Astrocyte of the cerebellum (primary cell): ENCODE results near the gene TLN1.

Source experiments
- DNase-seq: peaks from one replicate; pipeline ENCODE4 v3.0.0-alpha.2; 2011; ENCODE audit warnings: low read depth
- H3K4me3 ChIP-seq: 2 replicates; pipeline ENCODE4 v1.5.1; 2011; ENCODE audit warnings: mild to moderate bottlenecking, low read depth, low read length, moderate library complexity
- CTCF ChIP-seq: IDR thresholded peaks from 2 replicates; pipeline ENCODE4 v1.5.1; 2012; ENCODE audit warnings: low read length, low read depth, moderate library complexity, mild to moderate bottlenecking; ENCODE audit errors: missing control alignments
- in situ Hi-C: cut with HindIII; loops from 2 replicates; pipeline ENCODE4 v1.10.0; 2017; ENCODE audit warnings: low sequenced_read_pairs

Gene TLN1

GRCh38 chr9:35687306-35687705 lies 44.7 kb downstream of the TLN1 start:
- DNase-seq = no peak
- H3K4me3 ChIP-seq = peak overlapping the region; percentile 85
- in situ Hi-C loops = no loop called here
- no peak for TF ChIP-seq CTCF

- DNase-seq = no peak
- TF ChIP-seq CTCF = no peak
Measured at GRCh38 chr9:35686222-35687203, 45.5 kb downstream of the TLN1 start.

GRCh38 chr9:35685506-35685905 lies 46.5 kb downstream of the TLN1 start:
- DNase-seq = no peak
- in situ Hi-C loops = no loop called here
- H3K4me3 ChIP-seq = no peak overlapping the region
- TF ChIP-seq CTCF = no peak

More at GRCh38 chr9:35686222-35687203, 45.5 kb downstream of the TLN1 start:
- in situ Hi-C loops = no loop called here
- peak overlapping the region; percentile 85 for H3K4me3 ChIP-seq

- DNase-seq = no peak
- no peak for TF ChIP-seq CTCF
- in situ Hi-C loops = no loop called here
- no peak overlapping the region for H3K4me3 ChIP-seq
Measured at GRCh38 chr9:35684921-35685320, 47.1 kb downstream of the TLN1 start.

GRCh38 chr9:35683323-35683722 lies 48.7 kb downstream of the TLN1 start:
- DNase-seq = no peak
- H3K4me3 ChIP-seq = no peak overlapping the region
- in situ Hi-C loops = no loop called here
- no peak for TF ChIP-seq CTCF

GRCh38 chr9:35682520-35683315 lies 49.3 kb downstream of the TLN1 start:
- in situ Hi-C loops = no loop called here
- no peak for DNase-seq
- no peak for TF ChIP-seq CTCF
- no peak overlapping the region for H3K4me3 ChIP-seq
